ENCODE results near the gene ZMAT2. TPM values are rescaled to one million over a fixed set of nuclear protein-coding genes. Genes with fewer than 3 reads are reported as not detected.

Gene ZMAT2
- total and polyA plus RNA-seq, 10 of the 15 experiments (the other 5 are each of a cell fraction or from before 2014, with no cell fraction given) = 28.1 to 102 (median 42.9) TPM

GRCh38 chr5:140694276-140694675, 6.0 kb upstream of the ZMAT2 start (continued):
- no peak for TF ChIP-seq MTA3 (IDR thresholded peaks at IDR 0.05; ENCODE audit: borderline replicate concordance, low read length)

DNA sequence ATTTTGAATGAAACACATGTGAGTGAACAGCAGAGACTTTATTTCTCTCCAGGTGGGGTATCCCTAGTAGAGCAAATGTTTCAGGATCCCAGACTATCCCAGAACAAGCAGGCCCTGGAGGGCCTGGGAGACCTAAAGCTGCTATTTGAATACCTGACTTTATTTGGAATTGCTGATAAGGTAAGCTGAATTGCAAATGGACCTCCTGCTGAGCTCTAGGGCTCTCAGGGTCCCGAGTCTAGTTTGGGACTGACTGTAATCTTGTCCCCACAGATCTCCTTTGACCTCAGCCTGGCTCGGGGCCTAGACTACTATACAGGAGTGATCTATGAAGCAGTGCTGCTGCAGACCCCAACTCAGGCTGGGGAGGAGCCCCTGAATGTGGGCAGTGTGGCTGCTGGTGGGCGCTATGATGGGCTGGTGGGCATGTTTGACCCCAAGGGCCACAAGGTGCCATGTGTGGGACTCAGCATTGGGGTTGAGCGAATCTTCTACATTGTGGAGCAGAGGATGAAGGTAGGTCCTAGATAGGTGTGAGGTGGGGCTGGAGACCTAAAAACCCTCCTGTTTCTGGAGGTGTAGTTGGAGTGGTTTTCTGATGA, 3.3 kb upstream of the ZMAT2 start:
- 86% methylated on average over 4 of the region's 4 CpGs for WGBS (ENCODE audit: insufficient coverage, insufficient replicate concordance, low lambda C conversion rate, missing lambda C conversion rate)
- Histone ChIP-seq H3K4me3 (no peak overlapping the region), H3K4me1 (ENCODE audit: control insufficient read depth, insufficient read depth, low read length) (peaks cover 7% of the 10 kb centered on the region; the same call in 1 of the 2 replicates), H3K36me3 (ENCODE audit: control insufficient read depth in 2 of 2, insufficient read depth in 2 of 2, low read length in 1 of 2) (peaks cover 15 to 32% of the 10 kb centered on the region in 2 experiments), H3K9ac (ENCODE audit: control insufficient read depth, insufficient read depth, low read length) (no peak overlapping the region), H3K27me3 (replicated peaks in 1 of 2; ENCODE audit: control insufficient read depth in 2 of 2, insufficient read depth in 2 of 2, low read length in 1 of 2) (no peaks in the 10 kb centered on the region), H3K79me2 (ENCODE audit: control insufficient read depth, insufficient read depth, low read length) (peaks cover 25% of the 10 kb centered on the region), H4K20me1 (ENCODE audit: control insufficient read depth, insufficient read depth) (no peaks in the 10 kb centered on the region), H3K9me3 (replicated peaks; ENCODE audit: control insufficient read depth, insufficient read depth, low read length) (no peaks in the 10 kb centered on the region), H2AFZ (ENCODE audit: control insufficient read depth, low read depth, low read length) (no peak overlapping the region), H3K27ac (ENCODE audit: control insufficient read depth, insufficient read depth) (no peak overlapping the region), H3K4me2 (ENCODE audit: control insufficient read depth, insufficient read depth) (no peak overlapping the region)
- ChIA-PET SMC1A (ENCODE audit: uncharacterized antibody, unreplicated experiment) (interaction anchor here (0.7 to 0.8 kb wide), 2 partner anchors 9 to 867 kb away, joined by 3 read pairs; no protein-coding TSS in a partner anchor), POLR2A (interaction anchor here (0.7 kb wide), 1 partner anchor 132 kb away, joined by 5 read pairs; no protein-coding TSS in a partner anchor), RAD21 (ENCODE audit: unreplicated experiment) (no interaction called here), CTCF (interaction anchor here (0.7 to 1.5 kb wide), 2 partner anchors 11 to 14 kb away, joined by 3 to 4 read pairs; no protein-coding TSS in a partner anchor)
- no TSS peak for BruUV-seq (replicated peaks)
- in situ Hi-C loops (cut with MboI) (no loop called here), intact Hi-C loops (cut with micrococcal nuclease; ENCODE audit: unreplicated experiment) (no loop called here)
- ATAC-seq (no peak), FAIRE-seq (no peak), DNase-seq (ENCODE audit: low read depth, low spot score) (no peak)
- TF ChIP-seq TCF7 (IDR thresholded peaks at IDR 0.05; ENCODE audit: borderline replicate concordance) (no peak), MEF2A (IDR thresholded peaks at IDR 0.05; ENCODE audit: insufficient read depth, low read depth, low read length) (no peak), ATF7 (IDR thresholded peaks at IDR 0.05; ENCODE audit: low read depth) (no peak), GATAD2B (conservative IDR thresholded peaks at IDR 0.05; ENCODE audit: low read depth) (no peak), REST (IDR thresholded peaks at IDR 0.05; ENCODE audit: low read depth, low read length) (no peak), MYC (IDR thresholded peaks at IDR 0.05; ENCODE audit: insufficient read depth, insufficient read length, insufficient replicate concordance, low read length, severe bottlenecking) (no peak), MEF2B (IDR thresholded peaks at IDR 0.05; ENCODE audit: partially characterized antibody, poor library complexity, severe bottlenecking) (no peak), ESRRA (IDR thresholded peaks at IDR 0.05; ENCODE audit: low read length) (no peak), USF2 (IDR thresholded peaks at IDR 0.05; ENCODE audit: borderline replicate concordance, low read depth, low read length) (no peak)
- TF ChIP-seq, protein P1, sequence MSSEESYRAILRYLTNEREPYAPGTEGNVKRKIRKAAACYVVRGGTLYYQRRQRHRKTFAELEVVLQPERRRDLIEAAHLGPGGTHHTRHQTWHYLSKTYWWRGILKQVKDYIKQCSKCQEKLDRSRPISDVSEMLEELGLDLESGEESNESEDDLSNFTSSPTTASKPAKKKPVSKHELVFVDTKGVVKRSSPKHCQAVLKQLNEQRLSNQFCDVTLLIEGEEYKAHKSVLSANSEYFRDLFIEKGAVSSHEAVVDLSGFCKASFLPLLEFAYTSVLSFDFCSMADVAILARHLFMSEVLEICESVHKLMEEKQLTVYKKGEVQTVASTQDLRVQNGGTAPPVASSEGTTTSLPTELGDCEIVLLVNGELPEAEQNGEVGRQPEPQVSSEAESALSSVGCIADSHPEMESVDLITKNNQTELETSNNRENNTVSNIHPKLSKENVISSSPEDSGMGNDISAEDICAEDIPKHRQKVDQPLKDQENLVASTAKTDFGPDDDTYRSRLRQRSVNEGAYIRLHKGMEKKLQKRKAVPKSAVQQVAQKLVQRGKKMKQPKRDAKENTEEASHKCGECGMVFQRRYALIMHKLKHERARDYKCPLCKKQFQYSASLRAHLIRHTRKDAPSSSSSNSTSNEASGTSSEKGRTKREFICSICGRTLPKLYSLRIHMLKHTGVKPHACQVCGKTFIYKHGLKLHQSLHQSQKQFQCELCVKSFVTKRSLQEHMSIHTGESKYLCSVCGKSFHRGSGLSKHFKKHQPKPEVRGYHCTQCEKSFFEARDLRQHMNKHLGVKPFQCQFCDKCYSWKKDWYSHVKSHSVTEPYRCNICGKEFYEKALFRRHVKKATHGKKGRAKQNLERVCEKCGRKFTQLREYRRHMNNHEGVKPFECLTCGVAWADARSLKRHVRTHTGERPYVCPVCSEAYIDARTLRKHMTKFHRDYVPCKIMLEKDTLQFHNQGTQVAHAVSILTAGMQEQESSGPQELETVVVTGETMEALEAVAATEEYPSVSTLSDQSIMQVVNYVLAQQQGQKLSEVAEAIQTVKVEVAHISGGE (CRISPR knock-in tag; IDR thresholded peaks at IDR 0.05) = no peak
- TF ChIP-seq, protein P2, sequence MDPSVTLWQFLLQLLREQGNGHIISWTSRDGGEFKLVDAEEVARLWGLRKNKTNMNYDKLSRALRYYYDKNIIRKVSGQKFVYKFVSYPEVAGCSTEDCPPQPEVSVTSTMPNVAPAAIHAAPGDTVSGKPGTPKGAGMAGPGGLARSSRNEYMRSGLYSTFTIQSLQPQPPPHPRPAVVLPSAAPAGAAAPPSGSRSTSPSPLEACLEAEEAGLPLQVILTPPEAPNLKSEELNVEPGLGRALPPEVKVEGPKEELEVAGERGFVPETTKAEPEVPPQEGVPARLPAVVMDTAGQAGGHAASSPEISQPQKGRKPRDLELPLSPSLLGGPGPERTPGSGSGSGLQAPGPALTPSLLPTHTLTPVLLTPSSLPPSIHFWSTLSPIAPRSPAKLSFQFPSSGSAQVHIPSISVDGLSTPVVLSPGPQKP (IDR thresholded peaks at IDR 0.05; ENCODE audit: low read depth, low read length) = no peak
